ENCODE data around the gene OR8J3.
"Not testable (repeated sequence)": the region's sequence is repeated elsewhere in the genome, so short reads cannot be mapped to it uniquely, and the experiment has no call there.

Gene OR8J3

GRCh38 chr11:56160217-56160616 lies 20.2 kb upstream of the OR8J3 start, which contains the start of gene OR8K5:
Gene OR8K5 (minus strand): TSS chr11:56160317. CDS start chr11:56160317, 0 bp downstream.
- in situ Hi-C loops (cut with HindIII; ENCODE audit: low sequenced_read_pairs): no loop called here
- no peak for DNase-seq (ENCODE audit: low read depth)
- H3K4me3 ChIP-seq (ENCODE audit: low read depth, low read length): no peak within 1 kb of the TSS
- TF ChIP-seq, protein P1, sequence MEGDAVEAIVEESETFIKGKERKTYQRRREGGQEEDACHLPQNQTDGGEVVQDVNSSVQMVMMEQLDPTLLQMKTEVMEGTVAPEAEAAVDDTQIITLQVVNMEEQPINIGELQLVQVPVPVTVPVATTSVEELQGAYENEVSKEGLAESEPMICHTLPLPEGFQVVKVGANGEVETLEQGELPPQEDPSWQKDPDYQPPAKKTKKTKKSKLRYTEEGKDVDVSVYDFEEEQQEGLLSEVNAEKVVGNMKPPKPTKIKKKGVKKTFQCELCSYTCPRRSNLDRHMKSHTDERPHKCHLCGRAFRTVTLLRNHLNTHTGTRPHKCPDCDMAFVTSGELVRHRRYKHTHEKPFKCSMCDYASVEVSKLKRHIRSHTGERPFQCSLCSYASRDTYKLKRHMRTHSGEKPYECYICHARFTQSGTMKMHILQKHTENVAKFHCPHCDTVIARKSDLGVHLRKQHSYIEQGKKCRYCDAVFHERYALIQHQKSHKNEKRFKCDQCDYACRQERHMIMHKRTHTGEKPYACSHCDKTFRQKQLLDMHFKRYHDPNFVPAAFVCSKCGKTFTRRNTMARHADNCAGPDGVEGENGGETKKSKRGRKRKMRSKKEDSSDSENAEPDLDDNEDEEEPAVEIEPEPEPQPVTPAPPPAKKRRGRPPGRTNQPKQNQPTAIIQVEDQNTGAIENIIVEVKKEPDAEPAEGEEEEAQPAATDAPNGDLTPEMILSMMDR (IDR thresholded peaks at IDR 0.05; ENCODE audit: low read depth, low read length, missing control alignments): no peak

GRCh38 chr11:56152333-56152732 lies 12.3 kb upstream of the OR8J3 start:
- in situ Hi-C loops (cut with HindIII; ENCODE audit: low sequenced_read_pairs): no loop called here
- H3K4me3 ChIP-seq (ENCODE audit: low read depth, low read length): no peak overlapping the region
- TF ChIP-seq, protein P1 (IDR thresholded peaks at IDR 0.05; ENCODE audit: low read depth, low read length, missing control alignments): no peak
- no peak for DNase-seq (ENCODE audit: low read depth)

DNA sequence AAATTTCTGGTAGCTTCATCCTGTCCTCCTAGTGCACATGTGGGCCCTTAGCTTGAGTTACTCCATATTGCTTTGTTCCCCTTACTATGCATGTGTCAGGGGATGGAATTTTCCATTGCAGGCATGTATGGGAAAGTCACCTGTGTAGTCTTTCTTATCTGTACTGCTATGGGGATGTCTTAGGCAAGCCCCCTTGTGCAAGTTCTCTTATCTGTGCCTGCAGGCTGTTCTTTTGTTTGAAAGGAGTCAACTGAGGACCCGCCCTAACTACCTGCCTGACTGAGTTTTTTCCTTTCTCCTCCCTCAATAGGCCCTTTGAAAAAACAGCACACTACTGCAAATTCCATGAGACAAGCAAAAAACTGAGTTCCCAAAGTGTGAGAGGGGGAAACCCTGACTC lies 11.4 kb upstream of the OR8J3 start:
- in situ Hi-C loops (cut with HindIII; ENCODE audit: low sequenced_read_pairs): no loop called here
- TF ChIP-seq, protein P1 (IDR thresholded peaks at IDR 0.05; ENCODE audit: low read depth, low read length, missing control alignments): no peak
- DNase-seq (ENCODE audit: low read depth): no peak
- no peak overlapping the region for H3K4me3 ChIP-seq (ENCODE audit: low read depth, low read length)

- H3K4me3 ChIP-seq (ENCODE audit: low read depth, low read length); DNase-seq (ENCODE audit: low read depth); in situ Hi-C loops (cut with HindIII; ENCODE audit: low sequenced_read_pairs): not testable (repeated sequence)
These were observed 3.7 kb upstream of the OR8J3 start for GRCh38 chr11:56143681-56144080.

DNA sequence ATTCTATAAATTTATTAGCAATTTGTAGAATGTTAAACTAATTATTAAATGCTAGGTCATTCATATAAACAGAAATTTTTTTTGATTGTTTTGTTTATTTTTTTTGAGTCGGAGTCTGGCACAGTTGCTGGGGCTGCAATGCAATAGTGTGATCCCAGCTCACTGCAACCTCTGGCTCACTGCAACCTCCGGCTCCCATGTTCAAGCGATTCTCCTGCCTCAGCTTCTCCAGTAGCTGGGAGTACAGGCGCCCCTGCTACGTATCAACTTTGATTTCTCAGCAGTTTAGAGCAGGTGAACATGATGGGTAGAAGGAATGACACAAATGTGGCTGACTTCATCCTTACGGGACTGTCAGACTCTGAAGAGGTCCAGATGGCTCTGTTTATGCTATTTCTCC lies 17.9 kb downstream of the OR8J3 start, which contains the start of gene OR8H3:
TSS of gene OR8H3 (plus strand) at position 301 of the 400 bp plus-strand sequence. CDS start at position 301, 0 bp downstream.
- TF ChIP-seq, protein P1 (IDR thresholded peaks at IDR 0.05; ENCODE audit: low read depth, low read length, missing control alignments): no peak
- H3K4me3 ChIP-seq (ENCODE audit: low read depth, low read length): no peak within 1 kb of the TSS
- in situ Hi-C loops (cut with HindIII; ENCODE audit: low sequenced_read_pairs): no loop called here
- no peak for DNase-seq (ENCODE audit: low read depth)

DNA sequence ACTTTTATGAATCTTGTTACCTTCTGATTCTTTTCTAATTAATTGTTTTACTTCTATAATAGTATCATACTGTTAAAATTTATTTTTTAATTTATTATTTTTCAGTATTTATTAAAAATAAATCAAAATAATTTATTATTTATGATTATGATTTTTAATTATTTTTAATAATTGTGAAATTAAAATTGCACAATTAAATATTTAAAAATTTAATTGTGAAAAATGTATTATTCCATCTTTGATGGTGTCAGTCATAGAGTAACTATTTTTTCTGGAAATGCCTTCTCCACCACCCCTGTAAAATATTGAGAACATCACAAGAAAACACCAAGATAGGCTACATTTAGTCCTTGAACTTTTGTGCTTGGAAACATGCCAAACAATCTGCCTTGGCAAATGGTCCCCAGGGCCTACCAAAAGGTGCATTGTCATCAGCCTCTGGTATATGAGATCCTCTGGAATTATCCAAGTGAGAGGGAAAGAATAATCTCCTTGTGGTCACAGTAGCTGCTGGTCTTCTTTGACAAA lies 36.7 kb downstream of the OR8J3 start, which contains the start of gene OR8H2:
TSS of gene OR8H2 (plus strand) at position 478 of the 528 bp plus-strand sequence. CDS start 1,356 bp downstream, outside the sequence.
- DNase-seq (ENCODE audit: low read depth): no peak
- no peak within 1 kb of the TSS for H3K4me3 ChIP-seq (ENCODE audit: low read depth, low read length)
- in situ Hi-C loops (cut with HindIII; ENCODE audit: low sequenced_read_pairs): no loop called here
- TF ChIP-seq, protein P1 (IDR thresholded peaks at IDR 0.05; ENCODE audit: low read depth, low read length, missing control alignments): no peak

DNA sequence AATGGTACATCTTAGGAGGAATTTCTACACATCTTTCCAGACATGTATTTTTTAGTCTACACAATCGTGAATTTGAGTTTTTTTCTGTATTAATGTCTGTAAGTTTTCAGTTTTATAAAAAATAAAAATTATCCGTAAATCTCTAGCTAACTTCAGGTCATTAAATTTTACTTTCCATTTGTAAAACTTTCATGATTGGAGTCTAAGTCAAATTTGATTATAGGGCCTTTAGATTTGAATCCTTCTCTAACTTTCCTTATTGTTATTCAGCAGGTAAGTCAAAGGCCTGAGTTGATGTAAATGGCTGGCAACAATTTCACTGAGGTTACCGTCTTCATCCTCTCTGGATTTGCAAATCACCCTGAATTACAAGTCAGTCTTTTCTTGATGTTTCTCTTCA lies 47.0 kb downstream of the OR8J3 start, which contains the start of gene OR8I2:
TSS of gene OR8I2 (plus strand) at position 301 of the 400 bp plus-strand sequence. CDS start at position 301, 0 bp downstream.
- H3K4me3 ChIP-seq (ENCODE audit: low read depth, low read length): no peak within 1 kb of the TSS
- in situ Hi-C loops (cut with HindIII; ENCODE audit: low sequenced_read_pairs): no loop called here
- DNase-seq (ENCODE audit: low read depth): no peak
- TF ChIP-seq, protein P1 (IDR thresholded peaks at IDR 0.05; ENCODE audit: low read depth, low read length, missing control alignments): no peak
